Measurements from ENCODE around the gene CFAP20.

CFAP20 gene

GRCh38 chr16:58123896-58124600, 5.1 kb downstream of the CFAP20 start:
- no peak overlapping the region for H3K9ac ChIP-seq (ENCODE audit: low read length)
- H3K9me3 ChIP-seq (ENCODE audit: low read length): no peaks in the 10 kb centered on the region
- no peak overlapping the region for H3K27ac ChIP-seq (ENCODE audit: low read depth, low read length)
- no peak overlapping the region for H3K4me3 ChIP-seq (ENCODE audit: low read depth in 1 of 2, low read length in 2 of 2)
- no peaks in the 10 kb centered on the region for H3K27me3 ChIP-seq (ENCODE audit: control insufficient read depth in 1 of 2, insufficient read depth in 2 of 2, low read length in 2 of 2)
- peaks cover 71% of the 10 kb centered on the region for H3K4me1 ChIP-seq (ENCODE audit: insufficient read depth, low read length)
- no peaks in the 10 kb centered on the region for H3K36me3 ChIP-seq (ENCODE audit: insufficient read depth, low read length)

DNA sequence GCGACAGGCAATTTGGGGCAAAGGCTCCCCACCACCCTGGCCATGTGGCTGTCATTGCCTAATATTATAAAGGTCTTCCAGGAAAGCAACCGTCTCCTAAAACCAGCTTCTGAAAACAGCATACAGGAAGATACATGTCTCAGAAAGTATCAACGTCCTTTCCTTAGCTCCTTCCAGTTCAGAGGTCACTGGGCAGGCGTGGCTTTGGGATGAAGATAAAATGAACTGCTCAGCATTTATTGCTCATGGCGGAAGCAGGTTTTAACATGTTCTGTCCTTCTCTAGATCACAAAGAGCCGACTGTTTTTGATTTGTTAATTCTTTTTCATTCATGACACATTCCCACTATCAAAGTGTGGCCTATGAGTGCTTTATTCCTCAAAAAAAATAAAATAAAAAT, 8.0 kb downstream of the CFAP20 start:
- Histone ChIP-seq H3K9me3 (ENCODE audit: low read length) (no peaks in the 10 kb centered on the region), H3K27me3 (ENCODE audit: control insufficient read depth in 1 of 2, insufficient read depth in 2 of 2, low read length in 2 of 2) (no peaks in the 10 kb centered on the region), H3K9ac (ENCODE audit: low read length) (no peak overlapping the region), H3K4me3 (ENCODE audit: low read depth in 1 of 2, low read length in 2 of 2) (no peak overlapping the region), H3K4me1 (ENCODE audit: insufficient read depth, low read length) (peaks cover 70% of the 10 kb centered on the region), H3K27ac (ENCODE audit: low read depth, low read length) (no peak overlapping the region), H3K36me3 (ENCODE audit: insufficient read depth, low read length) (peaks cover 6% of the 10 kb centered on the region)

GRCh38 chr16:58120234-58120633, 8.9 kb downstream of the CFAP20 start:
- H3K9ac ChIP-seq (ENCODE audit: low read length): no peak overlapping the region
- H3K9me3 ChIP-seq (ENCODE audit: low read length): no peaks in the 10 kb centered on the region
- H3K4me3 ChIP-seq (ENCODE audit: low read depth in 1 of 2, low read length in 2 of 2): no peak overlapping the region
- peak overlapping the region; percentile 36 for H3K27ac ChIP-seq (ENCODE audit: low read depth, low read length)
- peaks cover 68% of the 10 kb centered on the region for H3K4me1 ChIP-seq (ENCODE audit: insufficient read depth, low read length)
- H3K27me3 ChIP-seq (ENCODE audit: control insufficient read depth in 1 of 2, insufficient read depth in 2 of 2, low read length in 2 of 2): no peaks in the 10 kb centered on the region
- peaks cover 15% of the 10 kb centered on the region for H3K36me3 ChIP-seq (ENCODE audit: insufficient read depth, low read length)

GRCh38 chr16:58119509-58119845, 9.7 kb downstream of the CFAP20 start:
- H3K36me3 ChIP-seq (ENCODE audit: insufficient read depth, low read length): peaks cover 22% of the 10 kb centered on the region
- peak overlapping the region; percentile 8 for H3K9ac ChIP-seq (ENCODE audit: low read length)
- H3K4me1 ChIP-seq (ENCODE audit: insufficient read depth, low read length): peaks cover 64% of the 10 kb centered on the region
- no peaks in the 10 kb centered on the region for H3K9me3 ChIP-seq (ENCODE audit: low read length)
- H3K27ac ChIP-seq (ENCODE audit: low read depth, low read length): no peak overlapping the region
- H3K4me3 ChIP-seq (ENCODE audit: low read depth in 1 of 2, low read length in 2 of 2): peak overlapping the region in 1 of 2 donors; percentile 12
- H3K27me3 ChIP-seq (ENCODE audit: control insufficient read depth in 1 of 2, insufficient read depth in 2 of 2, low read length in 2 of 2): no peaks in the 10 kb centered on the region

GRCh38 chr16:58118801-58119508, 10.2 kb downstream of the CFAP20 start:
- H3K9me3 ChIP-seq (ENCODE audit: low read length): no peaks in the 10 kb centered on the region
- H3K4me1 ChIP-seq (ENCODE audit: insufficient read depth, low read length): peaks cover 59% of the 10 kb centered on the region
- no peaks in the 10 kb centered on the region for H3K27me3 ChIP-seq (ENCODE audit: control insufficient read depth in 1 of 2, insufficient read depth in 2 of 2, low read length in 2 of 2)
- peak overlapping the region in 1 of 2 donors; percentile 12 for H3K4me3 ChIP-seq (ENCODE audit: low read depth in 1 of 2, low read length in 2 of 2)
- peak overlapping the region; percentile 43 for H3K27ac ChIP-seq (ENCODE audit: low read depth, low read length)
- peaks cover 24% of the 10 kb centered on the region for H3K36me3 ChIP-seq (ENCODE audit: insufficient read depth, low read length)
- peak overlapping the region; percentile 8 for H3K9ac ChIP-seq (ENCODE audit: low read length)

- Histone ChIP-seq H3K27me3 (ENCODE audit: control insufficient read depth in 1 of 2, insufficient read depth in 2 of 2, low read length in 2 of 2) (no peaks in the 10 kb centered on the region), H3K4me1 (ENCODE audit: insufficient read depth, low read length) (peaks cover 48% of the 10 kb centered on the region), H3K9ac (ENCODE audit: low read length) (no peak overlapping the region), H3K36me3 (ENCODE audit: insufficient read depth, low read length) (peaks cover 34% of the 10 kb centered on the region), H3K4me3 (ENCODE audit: low read depth in 1 of 2, low read length in 2 of 2) (no peak overlapping the region), H3K9me3 (ENCODE audit: low read length) (no peaks in the 10 kb centered on the region), H3K27ac (ENCODE audit: low read depth, low read length) (no peak overlapping the region)
Observed at GRCh38 chr16:58116529-58116928, 12.7 kb downstream of the CFAP20 start.

GRCh38 chr16:58116081-58116480, 13.1 kb downstream of the CFAP20 start:
- no peaks in the 10 kb centered on the region for H3K27me3 ChIP-seq (ENCODE audit: control insufficient read depth in 1 of 2, insufficient read depth in 2 of 2, low read length in 2 of 2)
- H3K36me3 ChIP-seq (ENCODE audit: insufficient read depth, low read length): peaks cover 34% of the 10 kb centered on the region
- no peak overlapping the region for H3K9ac ChIP-seq (ENCODE audit: low read length)
- H3K4me1 ChIP-seq (ENCODE audit: insufficient read depth, low read length): peaks cover 44% of the 10 kb centered on the region
- no peaks in the 10 kb centered on the region for H3K9me3 ChIP-seq (ENCODE audit: low read length)
- H3K4me3 ChIP-seq (ENCODE audit: low read depth in 1 of 2, low read length in 2 of 2): no peak overlapping the region
- peak overlapping the region; percentile 8 for H3K27ac ChIP-seq (ENCODE audit: low read depth, low read length)

GRCh38 chr16:58114827-58115825, 14.1 kb downstream of the CFAP20 start:
- Histone ChIP-seq H3K36me3 (ENCODE audit: insufficient read depth, low read length) (peaks cover 34% of the 10 kb centered on the region), H3K4me3 (ENCODE audit: low read depth in 1 of 2, low read length in 2 of 2) (no peak overlapping the region), H3K4me1 (ENCODE audit: insufficient read depth, low read length) (peaks cover 34% of the 10 kb centered on the region), H3K9ac (ENCODE audit: low read length) (no peak overlapping the region), H3K9me3 (ENCODE audit: low read length) (no peaks in the 10 kb centered on the region), H3K27me3 (ENCODE audit: control insufficient read depth in 1 of 2, insufficient read depth in 2 of 2, low read length in 2 of 2) (no peaks in the 10 kb centered on the region), H3K27ac (ENCODE audit: low read depth, low read length) (peak overlapping the region; percentile 8)

- Histone ChIP-seq H3K4me3 (ENCODE audit: low read depth in 1 of 2, low read length in 2 of 2) (no peak overlapping the region), H3K27me3 (ENCODE audit: control insufficient read depth in 1 of 2, insufficient read depth in 2 of 2, low read length in 2 of 2) (no peaks in the 10 kb centered on the region), H3K27ac (ENCODE audit: low read depth, low read length) (no peak overlapping the region), H3K4me1 (ENCODE audit: insufficient read depth, low read length) (peaks cover 8% of the 10 kb centered on the region), H3K9me3 (ENCODE audit: low read length) (no peaks in the 10 kb centered on the region), H3K36me3 (ENCODE audit: insufficient read depth, low read length) (peaks cover 30% of the 10 kb centered on the region), H3K9ac (ENCODE audit: low read length) (no peak overlapping the region)
Observed at GRCh38 chr16:58111302-58111627, 17.9 kb downstream of the CFAP20 start.

GRCh38 chr16:58110571-58111301, 18.4 kb downstream of the CFAP20 start:
- peaks cover 24% of the 10 kb centered on the region for H3K36me3 ChIP-seq (ENCODE audit: insufficient read depth, low read length)
- H3K9ac ChIP-seq (ENCODE audit: low read length): no peak overlapping the region
- H3K4me1 ChIP-seq (ENCODE audit: insufficient read depth, low read length): peaks cover 3% of the 10 kb centered on the region
- no peaks in the 10 kb centered on the region for H3K27me3 ChIP-seq (ENCODE audit: control insufficient read depth in 1 of 2, insufficient read depth in 2 of 2, low read length in 2 of 2)
- H3K27ac ChIP-seq (ENCODE audit: low read depth, low read length): no peak overlapping the region
- no peaks in the 10 kb centered on the region for H3K9me3 ChIP-seq (ENCODE audit: low read length)
- no peak overlapping the region for H3K4me3 ChIP-seq (ENCODE audit: low read depth in 1 of 2, low read length in 2 of 2)

DNA sequence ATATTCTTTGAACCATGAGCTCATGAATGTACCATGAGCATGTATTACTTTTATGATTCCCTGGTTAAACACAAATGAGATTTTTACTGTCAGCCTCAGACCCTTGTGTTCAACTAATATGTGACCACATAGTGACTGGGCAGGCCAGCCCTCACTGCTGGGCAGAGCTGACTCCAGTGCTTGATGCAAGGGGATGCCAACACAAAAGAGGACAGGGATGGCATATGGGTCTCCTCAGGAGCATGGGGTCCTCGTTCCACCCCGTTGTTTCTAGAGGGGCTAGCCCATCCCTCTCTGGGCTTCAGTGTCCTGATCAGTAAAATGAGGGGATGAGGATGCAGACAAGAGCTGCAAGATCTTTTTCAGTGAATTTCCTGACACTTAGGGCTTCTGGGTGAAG, 19.3 kb downstream of the CFAP20 start:
- no peak overlapping the region for H3K4me3 ChIP-seq (ENCODE audit: low read depth in 1 of 2, low read length in 2 of 2)
- no peaks in the 10 kb centered on the region for H3K27me3 ChIP-seq (ENCODE audit: control insufficient read depth in 1 of 2, insufficient read depth in 2 of 2, low read length in 2 of 2)
- no peaks in the 10 kb centered on the region for H3K4me1 ChIP-seq (ENCODE audit: insufficient read depth, low read length)
- H3K9me3 ChIP-seq (ENCODE audit: low read length): no peaks in the 10 kb centered on the region
- H3K27ac ChIP-seq (ENCODE audit: low read depth, low read length): no peak overlapping the region
- H3K9ac ChIP-seq (ENCODE audit: low read length): no peak overlapping the region
- peaks cover 16% of the 10 kb centered on the region for H3K36me3 ChIP-seq (ENCODE audit: insufficient read depth, low read length)

All from muscle layer of colon (tissue), 2 donors.